A204.1 (cell line): ENCODE data around the gene WNT11.

Experiments used
- FAIRE-seq: peaks from 2 replicates; lab custom pipeline; 2012; peaks lifted over from hg19 to GRCh38; lab: Jason Lieb, UNC

Gene WNT11

GRCh38 chr11:76206327-76207081 is at the start of gene WNT11:
Gene WNT11 (minus strand): TSS chr11:76206502. CDS start chr11:76206407, 95 bp downstream.
- FAIRE-seq, result no peak

GRCh38 chr11:76253416-76253815 is 47.1 kb upstream of the WNT11 start:
- no peak for FAIRE-seq

DNA sequence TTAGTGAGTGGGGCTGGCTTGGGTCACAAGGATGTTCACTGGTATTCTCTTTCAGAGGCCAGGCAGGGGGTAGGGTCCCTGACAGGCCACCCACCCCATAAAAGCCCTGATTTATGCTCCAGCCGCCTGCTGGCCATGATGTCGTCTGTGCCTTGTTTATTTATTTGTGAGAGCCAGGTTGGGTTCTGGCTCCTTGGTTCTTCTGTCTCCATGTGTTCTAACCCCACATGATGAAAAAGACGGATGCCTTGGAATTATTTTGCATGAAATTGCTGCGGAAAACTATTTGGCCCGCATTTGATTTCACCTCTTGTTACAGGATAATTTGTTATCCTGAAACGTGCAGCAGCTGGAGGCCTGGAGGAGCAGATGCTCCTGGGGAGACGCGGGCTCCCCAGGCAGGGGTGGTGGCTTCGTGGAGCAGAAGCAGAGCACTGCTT is 46.3 kb upstream of the WNT11 start:
- no peak for FAIRE-seq

- FAIRE-seq, result no peak
Observed at GRCh38 chr11:76251576-76251975, 45.3 kb upstream of the WNT11 start.

DNA sequence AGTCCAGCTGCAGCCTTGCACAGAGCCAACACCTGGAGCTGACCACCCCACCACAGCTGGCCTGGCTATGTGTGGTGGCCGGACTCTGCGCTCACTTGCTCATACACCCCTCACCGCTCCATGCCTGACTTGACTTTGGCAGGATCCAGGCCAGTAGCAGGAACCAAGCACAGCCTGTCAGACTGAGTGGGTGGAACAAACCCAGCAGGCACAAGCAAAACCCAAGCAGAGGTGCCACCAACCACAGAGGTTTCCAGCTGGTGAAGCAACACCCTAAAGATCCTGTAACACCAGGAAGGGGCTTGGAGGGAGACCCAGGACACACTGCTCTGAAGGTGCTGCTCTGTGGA is 44.9 kb upstream of the WNT11 start:
- no peak for FAIRE-seq

DNA sequence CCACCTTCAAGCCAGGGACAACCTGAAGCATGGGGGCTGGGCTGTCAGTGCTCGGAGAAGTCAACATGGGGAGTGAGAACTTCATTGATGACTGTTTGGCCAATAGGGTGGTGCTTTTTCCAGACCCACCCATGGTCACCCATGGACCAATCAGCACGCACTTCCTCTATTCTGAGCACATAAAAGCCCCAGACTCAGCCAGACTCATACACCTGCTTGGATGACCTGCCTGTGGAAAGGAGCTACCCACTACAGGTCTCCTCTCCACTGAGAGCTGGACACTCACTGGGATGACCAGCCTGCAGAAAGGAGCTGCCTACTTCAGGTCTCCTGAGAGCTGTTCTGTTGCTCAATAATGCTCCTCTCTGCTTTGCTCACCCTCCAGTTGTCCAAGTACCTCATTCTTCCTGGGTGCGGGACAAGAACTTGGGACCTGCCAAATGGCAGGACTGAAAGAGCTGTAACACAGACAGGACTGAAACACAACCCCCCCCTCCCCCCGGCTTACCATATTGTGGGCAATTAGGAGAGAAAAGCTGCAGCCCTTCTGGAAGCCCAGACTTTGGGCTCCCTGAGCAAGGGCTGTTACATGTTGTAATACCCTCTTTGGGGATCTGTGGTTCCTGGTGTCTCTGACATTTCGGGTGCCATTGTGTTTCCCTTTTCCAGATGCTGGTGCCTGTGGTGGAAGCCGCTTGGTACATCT is 44.4 kb upstream of the WNT11 start:
- FAIRE-seq, result no peak

DNA sequence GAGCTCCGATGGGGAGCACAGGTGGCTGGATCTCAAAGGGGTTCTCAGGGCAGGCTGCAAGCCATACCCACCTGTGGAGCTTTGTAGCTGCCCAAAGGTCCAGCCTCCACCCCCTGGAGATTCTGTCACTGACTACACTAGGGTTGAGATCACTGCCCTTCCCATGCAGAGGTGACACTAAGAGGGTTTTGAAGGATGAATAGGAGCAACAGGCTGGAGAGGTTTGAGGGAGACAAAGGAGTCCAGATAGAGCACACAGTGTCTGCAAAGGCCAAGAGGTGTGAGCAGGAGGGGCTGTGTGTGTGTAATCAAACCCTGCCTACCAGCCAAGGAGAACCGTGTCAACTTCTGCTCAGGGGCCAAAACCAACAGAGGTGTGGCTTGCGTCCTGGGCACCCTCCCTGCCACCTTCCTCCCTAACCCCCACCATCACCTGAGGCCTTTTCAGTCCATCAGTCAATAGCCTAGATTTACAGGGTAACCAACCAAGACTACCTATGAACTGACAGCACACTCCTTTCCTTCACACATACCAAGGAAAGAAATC is 43.0 kb upstream of the WNT11 start:
- FAIRE-seq, result no peak

DNA sequence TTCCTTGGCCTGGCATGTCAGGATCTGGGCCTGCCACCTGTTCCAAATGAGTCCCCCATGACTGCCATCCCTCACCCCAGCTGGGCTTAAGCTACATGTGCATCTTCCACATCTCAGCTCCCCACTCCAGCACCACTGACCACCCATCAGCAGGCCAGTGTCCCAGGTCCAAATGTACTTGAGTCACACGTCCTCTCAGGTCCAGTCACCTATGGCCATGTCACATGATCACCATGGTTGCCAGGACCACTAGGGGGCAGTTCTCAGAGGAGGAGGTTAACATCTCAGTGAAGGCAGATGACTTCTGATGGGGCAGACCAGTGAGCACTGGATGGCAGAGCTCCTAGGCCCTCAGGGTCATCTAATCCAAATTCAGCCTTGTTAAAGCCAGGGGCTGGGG is 41.9 kb upstream of the WNT11 start:
- no peak for FAIRE-seq

DNA sequence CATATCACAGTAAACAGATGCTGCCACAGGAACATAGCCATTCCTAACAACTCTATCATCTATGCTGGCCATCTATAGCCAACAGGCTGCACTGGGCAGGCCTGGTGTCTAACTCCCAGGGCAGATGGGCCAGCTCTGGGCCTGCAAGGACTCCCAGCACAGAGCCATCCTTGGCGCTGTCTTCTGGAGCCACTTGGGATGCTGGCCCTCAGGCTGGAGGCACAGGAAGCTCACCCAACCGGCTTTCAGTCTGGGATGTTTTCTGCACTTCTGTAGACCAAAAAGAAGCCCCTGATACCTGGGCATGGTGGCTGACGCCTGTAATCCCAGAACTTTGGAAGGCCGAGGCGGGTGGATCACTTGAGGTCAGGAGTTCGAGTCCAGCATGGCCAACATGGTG is 40.8 kb upstream of the WNT11 start:
- no peak for FAIRE-seq

GRCh38 chr11:76246271-76246933 is 40.1 kb upstream of the WNT11 start:
- FAIRE-seq, result no peak

DNA sequence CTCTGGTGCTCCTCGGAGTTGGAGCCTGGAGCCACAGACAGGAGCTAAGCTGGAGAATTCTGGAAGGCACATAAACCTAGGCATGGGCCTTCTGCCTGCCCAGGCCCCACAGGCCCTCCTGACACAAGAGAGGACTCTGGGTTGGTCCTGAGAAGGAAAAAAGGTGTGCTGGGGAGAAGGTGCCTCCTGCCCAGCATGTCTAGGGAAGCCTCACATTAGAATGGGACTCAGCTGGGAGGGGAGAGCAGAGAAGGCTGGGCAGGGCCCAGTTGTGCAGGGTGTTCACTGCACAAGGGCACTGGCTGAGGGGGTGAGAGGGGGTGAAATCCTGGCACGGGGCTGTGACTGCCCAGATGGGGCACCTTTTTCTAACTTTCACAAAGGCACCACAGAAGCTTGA is 39.4 kb upstream of the WNT11 start:
- FAIRE-seq, result no peak

- no peak for FAIRE-seq
Observed at GRCh38 chr11:76244316-76244851, 38.1 kb upstream of the WNT11 start.

DNA sequence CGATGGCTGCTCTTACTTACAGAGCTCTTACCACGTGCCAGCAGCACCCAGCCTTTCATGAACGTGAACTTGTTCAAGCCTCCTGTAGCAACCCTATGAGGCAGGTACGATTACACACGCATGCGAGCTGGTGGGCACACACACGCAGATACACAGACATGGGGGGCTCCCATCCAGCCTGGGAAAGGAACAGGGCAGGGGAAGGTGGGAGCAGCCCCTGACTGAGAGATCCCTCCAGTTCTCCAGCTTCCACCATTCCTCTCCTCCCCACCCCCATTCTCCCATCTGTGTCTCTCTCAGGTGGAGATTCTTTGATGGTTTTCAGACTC is 37.6 kb upstream of the WNT11 start:
- no peak for FAIRE-seq

- FAIRE-seq, result no peak
Observed at GRCh38 chr11:76243193-76243956, 37.1 kb upstream of the WNT11 start.

DNA sequence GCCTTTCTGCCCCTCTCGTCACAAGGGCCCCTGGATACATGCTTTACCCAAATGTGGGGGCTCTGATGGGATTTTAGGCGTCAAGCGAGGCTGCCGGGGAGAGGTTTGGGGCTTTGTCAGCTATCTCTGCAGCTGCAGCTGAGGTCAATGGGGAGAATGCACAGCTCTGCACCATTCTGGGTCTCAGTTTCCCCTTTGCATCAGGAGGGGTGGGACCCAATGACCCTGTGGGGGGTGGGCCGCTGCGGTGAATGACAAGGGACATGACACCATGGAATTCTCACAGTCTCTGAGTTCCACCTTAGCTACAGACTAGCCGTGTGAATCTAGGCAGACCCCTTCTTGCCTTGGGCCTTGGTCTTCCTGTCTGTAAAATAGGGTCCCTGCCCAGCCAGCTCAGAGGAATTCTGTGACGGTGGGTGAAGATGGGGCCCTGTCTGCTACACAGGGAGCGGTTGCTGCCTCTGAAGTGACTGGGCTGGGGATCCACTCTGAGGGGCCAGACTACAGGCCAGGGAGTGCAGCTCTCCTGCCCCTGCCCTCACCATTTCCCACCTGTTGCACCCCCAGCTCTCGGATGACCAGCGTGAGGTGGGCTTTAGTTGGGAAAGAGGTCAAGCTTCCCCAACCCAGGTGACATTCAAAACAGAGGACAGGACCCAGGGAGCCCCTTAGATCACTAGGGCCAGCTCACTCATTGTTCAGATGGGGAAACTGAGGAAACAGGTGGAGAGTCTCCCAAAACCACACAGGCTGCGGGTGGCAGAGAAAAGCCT is 35.9 kb upstream of the WNT11 start:
- FAIRE-seq, result no peak

GRCh38 chr11:76241243-76242000 is 35.1 kb upstream of the WNT11 start:
- FAIRE-seq, result no peak

GRCh38 chr11:76240666-76241065 is 34.4 kb upstream of the WNT11 start:
- FAIRE-seq, result no peak

GRCh38 chr11:76240161-76240540 is 33.8 kb upstream of the WNT11 start:
- no peak for FAIRE-seq

DNA sequence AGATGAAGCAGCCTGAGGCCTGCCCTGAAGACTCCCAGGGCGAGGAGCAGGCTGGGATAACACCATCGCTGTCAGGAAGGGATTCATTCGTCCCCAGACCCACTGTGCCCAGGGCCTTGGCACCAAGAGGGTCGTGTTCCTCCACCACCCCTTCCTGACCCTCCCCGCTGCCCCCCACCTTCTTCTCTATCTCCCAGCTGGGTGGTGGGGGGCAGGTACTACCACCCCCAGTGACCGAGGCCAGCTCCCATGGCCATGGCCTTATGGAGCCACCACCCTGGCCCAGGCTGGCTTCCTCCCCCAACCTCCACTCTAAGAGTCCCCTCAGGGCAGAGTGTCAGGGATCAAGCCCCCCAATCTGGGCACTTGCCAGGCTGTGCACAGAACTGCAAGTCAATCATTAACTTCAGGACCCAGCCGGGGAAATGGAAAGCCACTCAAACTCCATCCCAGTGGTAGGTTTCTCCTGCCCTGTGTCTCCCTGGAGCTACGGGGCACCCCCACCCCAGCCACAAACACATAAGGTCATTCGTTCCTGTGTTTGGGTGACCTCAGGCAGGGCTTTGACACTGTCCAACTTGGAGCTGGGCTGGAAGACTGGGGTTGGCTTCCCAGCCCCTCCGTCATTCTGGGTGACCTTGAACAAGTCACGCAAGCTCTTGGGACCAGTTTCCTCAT is 33.3 kb upstream of the WNT11 start:
- no peak for FAIRE-seq

GRCh38 chr11:76238551-76238950 is 32.2 kb upstream of the WNT11 start:
- no peak for FAIRE-seq
